Nucleus accumbens (tissue), 56 donors: ENCODE measurements around the gene EFS.

Experiments used
- DNase-seq, 56 donors: peaks; one replicate each; lab custom pipeline; 2025; lab: John Stamatoyannopoulos, UW

EFS gene

GRCh38 chr14:23380197-23380914 lies 15.4 kb upstream of the EFS start:
- peak in 14 of 56 donors; percentile 13 to 48 (median 31) for DNase-seq

DNA sequence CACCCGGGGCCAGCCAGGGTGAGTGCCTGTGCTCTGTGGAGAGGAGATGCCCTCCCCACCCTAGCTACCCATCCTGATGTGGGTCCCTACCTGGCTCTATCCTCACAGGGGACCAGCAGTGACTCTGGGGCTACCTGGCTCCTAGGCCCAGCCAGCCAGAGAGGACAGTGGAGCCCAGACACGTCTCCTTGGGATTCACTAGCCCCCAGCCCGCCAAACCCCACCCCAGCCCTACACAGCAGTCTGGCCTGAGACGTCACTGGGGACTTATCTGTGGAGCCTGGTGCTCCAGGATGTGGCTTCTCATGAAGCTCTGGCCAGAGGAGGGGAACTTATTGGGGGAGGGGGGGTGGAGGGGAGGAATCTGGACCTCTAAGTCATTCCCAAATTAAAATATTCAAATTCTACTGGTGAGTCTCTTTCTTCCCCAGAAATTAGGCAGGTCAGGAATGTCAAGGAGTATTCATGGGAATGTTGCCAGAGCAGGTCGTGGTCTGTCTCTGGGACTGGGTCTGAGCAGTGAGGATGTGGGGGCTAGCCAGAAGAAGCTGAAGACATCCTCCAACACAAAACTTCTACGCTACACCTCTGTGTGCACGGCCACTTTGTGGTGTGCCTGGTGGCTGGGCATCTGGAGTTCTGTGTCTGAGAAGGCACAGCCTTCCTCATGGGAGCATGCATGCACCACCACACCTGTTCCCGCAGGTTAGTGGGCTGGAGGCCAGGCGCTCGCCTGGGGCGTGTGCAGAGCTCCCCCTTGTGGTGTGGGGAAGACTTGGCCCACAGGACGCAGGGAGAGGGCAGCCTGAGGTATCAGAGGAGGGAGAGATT lies 14.6 kb upstream of the EFS start:
- DNase-seq: peak in 27 of 56 donors; percentile 5 to 68 (median 23)

- peak in 2 of 56 donors; percentile 13 to 44 for DNase-seq
Measured at GRCh38 chr14:23378612-23379220, 13.7 kb upstream of the EFS start.

GRCh38 chr14:23377573-23378563 lies 12.9 kb upstream of the EFS start:
- DNase-seq: peak in 3 of 56 donors; percentile 21 to 29 (median 28)

GRCh38 chr14:23377198-23377550 lies 12.2 kb upstream of the EFS start:
- peak in 2 of 56 donors; percentile 62 to 72 for DNase-seq

GRCh38 chr14:23376482-23377197 lies 11.7 kb upstream of the EFS start, which contains the start of gene CMTM5:
Gene CMTM5, plus strand, starts transcription at chr14:23377046. Its CDS starts 206 bp downstream, at chr14:23377252.
- DNase-seq: peak in 55 of 56 donors; percentile 58 to 99 (median 93)

DNA sequence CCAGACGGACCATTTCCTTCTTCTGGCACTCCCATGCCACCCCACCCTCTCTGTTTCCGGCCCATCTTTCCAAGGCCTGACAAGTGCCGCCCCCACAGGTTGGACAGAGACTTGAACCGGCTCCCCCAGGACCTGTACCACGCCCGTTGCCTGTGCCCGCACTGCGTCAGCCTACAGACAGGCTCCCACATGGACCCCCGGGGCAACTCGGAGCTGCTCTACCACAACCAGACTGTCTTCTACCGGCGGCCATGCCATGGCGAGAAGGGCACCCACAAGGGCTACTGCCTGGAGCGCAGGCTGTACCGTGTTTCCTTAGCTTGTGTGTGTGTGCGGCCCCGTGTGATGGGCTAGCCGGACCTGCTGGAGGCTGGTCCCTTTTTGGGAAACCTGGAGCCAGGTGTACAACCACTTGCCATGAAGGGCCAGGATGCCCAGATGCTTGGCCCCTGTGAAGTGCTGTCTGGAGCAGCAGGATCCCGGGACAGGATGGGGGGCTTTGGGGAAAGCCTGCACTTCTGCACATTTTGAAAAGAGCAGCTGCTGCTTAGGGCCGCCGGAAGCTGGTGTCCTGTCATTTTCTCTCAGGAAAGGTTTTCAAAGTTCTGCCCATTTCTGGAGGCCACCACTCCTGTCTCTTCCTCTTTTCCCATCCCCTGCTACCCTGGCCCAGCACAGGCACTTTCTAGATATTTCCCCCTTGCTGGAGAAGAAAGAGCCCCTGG lies 10.7 kb upstream of the EFS start:
- peak in 6 of 56 donors; percentile 11 to 55 (median 41) for DNase-seq

DNA sequence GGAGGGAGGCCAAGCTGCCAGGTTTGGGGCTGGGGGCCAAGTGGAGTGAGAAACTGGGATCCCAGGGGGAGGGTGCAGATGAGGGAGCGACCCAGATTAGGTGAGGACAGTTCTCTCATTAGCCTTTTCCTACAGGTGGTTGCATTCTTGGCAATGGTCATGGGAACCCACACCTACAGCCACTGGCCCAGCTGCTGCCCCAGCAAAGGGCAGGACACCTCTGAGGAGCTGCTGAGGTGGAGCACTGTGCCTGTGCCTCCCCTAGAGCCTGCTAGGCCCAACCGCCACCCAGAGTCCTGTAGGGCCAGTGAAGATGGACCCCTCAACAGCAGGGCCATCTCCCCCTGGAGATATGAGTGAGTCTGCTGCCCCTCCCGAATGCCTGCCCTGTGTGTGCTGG lies 8.1 kb upstream of the EFS start:
- no peak for DNase-seq

DNA sequence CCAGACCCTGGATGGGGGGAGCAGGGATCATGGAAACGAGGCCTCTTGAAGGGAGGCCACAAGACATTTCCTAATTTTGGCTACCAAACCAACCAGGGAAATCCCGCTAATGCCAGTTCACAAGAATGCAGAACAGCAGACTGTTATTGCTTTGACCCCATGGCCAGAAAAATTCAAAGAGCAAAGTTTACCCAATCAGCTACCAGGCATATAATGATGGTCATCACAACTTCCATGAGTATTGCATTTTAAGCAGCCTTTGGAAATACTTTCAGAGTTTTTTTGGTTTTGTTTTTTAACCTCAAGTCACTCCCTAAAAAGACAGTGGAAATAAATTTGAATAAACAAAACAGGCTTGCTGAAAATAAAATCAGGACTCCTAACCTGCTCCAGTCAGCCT lies 7.5 kb upstream of the EFS start, which contains the start of gene IL25:
Gene IL25 (plus strand): TSS at position 301 of the 400 bp plus-strand sequence.
- no peak for DNase-seq

DNA sequence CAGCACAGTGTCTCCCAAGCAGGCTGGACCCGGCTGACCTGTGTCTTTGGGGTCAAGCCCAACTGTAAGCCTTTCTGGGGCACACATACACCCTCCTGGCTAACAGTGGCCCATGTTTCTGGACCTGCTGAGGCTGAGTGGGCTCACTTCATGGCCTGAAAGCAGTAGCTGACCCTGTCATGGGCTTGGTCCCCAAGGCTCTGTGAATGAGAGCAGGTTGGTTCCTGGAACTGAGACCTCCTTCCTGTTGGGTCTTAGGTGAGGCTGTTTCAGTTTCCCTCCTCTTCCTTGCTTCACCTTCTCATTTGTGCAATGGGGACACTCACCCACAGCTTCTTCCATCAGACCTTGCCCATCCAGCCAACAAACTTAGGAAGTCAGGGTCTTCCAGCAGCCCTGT lies 6.9 kb upstream of the EFS start:
- DNase-seq: no peak

DNA sequence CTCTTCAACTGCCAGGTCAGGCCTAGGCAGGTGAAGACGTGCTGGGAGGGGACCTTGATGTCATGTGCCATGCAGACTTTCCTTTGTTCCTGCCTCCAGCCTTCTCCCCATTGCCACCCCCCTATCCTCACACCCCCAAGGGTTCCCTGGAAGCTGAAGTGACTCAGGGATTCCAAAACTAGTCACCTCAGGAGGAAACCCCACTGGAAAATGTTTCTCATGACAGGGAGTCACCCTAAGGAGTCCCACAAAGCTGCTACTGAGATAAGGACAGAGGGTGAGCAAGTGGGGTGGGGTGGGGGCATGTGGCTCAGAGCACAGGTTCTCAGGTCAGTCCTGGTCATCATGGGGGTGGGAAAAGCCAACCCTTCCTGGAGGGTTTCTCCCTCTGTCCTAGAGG lies 5.2 kb upstream of the EFS start:
- no peak for DNase-seq

DNA sequence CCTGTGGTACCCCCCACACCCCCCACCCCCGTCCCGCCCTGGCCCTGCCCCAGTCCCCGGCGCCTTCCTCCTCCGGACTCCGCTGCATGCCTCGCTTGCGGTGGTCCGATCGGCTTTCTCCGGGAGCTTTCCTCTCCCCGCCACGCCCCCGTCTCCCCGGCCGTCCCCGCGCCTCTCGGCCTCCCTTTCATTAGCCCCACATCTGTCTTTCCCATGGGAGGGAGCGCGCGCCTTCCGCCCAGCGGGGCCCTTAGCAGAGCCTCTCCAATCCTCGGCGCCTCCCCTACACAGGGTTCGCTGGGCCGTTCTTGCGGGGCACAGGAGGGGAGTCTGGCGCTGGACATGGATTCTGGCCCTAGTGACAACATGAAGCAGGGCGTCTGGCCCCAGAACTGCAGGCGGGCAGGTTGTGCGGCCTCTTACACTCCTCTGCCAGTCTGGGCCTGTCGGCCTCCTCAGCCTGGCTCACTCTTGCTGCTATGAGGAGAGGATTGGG lies 1.5 kb upstream of the EFS start:
- DNase-seq: peak in 50 of 56 donors; percentile 37 to 86 (median 70)

DNA sequence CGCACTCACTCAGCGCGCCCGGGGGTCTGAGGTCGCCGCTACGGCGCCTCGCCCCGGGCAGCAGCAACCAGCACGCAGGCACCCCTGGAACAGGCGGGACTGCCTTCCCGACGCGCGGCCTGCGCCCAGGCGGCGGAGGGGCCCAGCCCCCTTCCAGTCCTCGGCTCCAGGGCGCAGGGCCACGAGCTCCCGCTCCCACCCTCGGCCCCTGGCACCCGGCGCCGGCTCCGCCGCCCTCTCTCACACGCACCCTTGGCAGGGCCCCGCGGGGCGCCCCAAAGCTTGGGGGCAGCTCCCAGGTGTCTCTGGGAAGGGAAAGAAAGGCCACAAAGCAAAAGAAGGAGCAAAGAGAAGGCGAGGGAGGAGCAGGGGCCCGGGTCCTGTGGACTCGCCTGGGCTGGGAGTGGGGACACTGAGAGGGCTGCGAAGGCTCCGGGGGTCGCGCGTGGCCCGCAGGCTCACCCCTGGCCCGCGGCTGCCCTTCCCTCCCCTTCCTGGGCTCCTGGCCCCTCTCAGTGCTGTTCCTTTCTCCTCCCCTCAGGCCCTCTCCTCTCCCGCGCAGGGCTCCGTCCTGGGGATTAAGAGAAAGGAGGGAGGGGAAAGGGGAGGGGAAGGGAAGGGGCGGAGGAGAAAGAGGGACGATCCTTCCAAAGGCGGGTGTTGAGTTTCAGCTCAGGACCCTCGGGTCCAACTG lies 907 bp upstream of the EFS start:
- peak in 43 of 56 donors; percentile 39 to 86 (median 72) for DNase-seq

DNA sequence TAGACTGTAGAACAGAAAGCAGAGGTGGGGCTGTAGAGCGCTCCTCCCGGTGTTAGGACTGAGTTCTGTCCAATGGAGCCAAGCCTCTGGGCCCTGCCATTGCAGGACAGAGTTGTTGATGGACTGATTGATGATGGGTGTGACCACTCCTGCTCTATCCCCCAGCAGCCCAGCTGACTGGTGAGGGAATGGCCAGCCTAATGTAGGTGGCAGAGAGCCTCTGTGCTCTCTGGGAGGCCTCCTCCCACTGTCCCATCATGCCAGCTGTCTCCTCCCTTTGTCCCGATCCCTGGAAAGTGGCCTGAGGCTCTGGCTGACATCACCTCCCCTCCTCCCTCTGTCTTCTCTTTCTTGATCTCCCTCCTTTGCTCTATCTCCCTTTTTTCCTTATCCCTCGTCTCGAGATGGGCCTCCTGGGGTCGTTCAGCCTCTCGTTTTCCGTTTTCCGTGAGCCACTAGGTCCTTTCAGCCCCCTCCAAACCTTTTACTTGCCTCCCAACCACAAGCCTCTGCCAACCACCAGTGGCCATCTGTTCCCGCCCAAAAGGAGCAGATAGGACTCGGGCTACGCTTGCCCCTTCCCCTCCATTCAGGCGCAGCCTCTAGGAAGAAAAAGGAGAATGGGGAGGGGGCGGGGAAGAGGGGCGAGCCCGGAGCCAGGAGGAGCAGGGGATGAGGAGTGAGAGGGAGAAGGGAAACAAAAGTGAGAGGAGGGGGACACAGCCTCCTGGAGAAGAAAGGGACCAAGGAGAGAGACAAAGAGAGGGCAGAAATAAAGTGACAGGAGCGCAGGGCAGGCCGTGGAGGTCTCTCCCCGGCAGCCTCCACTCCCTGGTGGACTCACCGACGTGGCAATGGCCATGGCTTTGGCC lies 572 bp downstream of the EFS start:
- peak in 49 of 56 donors; percentile 29 to 82 (median 66) for DNase-seq

DNA sequence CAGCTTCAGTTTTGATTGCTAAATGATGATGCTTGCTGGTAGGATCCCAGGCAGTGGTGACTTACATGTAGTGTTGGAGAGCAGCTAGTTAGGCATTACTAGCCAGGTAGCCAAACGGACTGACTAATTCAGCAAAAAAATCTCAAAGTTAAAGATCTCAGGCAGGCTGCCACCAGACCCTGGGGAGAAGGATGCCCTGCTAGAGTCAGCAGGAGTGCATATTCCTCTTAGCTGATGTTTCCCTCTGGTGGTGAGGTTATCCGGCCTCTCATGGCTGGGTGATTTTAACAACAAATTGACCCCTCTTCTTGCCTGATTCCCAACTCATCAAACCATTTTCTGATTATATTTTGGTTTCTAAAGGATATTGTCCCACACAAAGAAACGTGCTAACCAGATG lies 2.8 kb downstream of the EFS start:
- DNase-seq: peak in 4 of 56 donors; percentile 7 to 25 (median 14)

DNA sequence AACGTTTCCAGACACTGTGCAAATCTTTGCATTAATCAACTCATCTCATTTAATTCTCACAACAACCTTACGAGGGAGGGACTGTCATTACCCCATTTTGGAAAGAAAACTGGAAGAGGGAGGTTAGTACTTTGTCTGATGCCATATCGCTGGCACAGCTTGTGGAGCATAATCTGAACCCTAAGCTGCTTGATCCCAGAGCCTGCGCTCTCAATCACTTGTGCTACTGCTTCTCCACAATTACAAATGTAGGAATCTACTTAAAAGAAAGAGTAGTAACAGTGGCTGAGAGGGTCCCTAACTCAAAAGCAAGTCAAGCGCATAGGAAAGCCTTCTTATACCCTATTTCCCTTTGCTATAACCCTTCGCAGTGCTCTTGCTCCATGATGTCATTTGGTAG lies 3.2 kb downstream of the EFS start:
- no peak for DNase-seq

GRCh38 chr14:23361320-23361719 lies 3.7 kb downstream of the EFS start:
- DNase-seq: peak in 27 of 56 donors; percentile 15 to 66 (median 38)
